PC-3 (cell line): ENCODE measurements around the gene MMP20. TPM values are rescaled to one million over a fixed set of nuclear protein-coding genes. Genes with fewer than 3 reads are reported as not detected.

Source experiments
- ATAC-seq: fragments of 200-7000 bp; cut with Tn5 transposase; 2 replicates; pipeline ENCODE4 v1.9.1; 2020; ENCODE audit warnings: mild to moderate bottlenecking, moderate library complexity
- BruUV-seq: library from RNA; stranded (reverse); fragments of 400-500 nt; replicated peaks from 2 replicates; lab custom pipeline; 2021; lab: Mats Ljungman, UMichigan
- CTCF ChIA-PET: fragments of 300-600 bp; sonication (Branson Sonifier 250); formaldehyde crosslinking; loops from one replicate; lab custom pipeline; 2022; ENCODE audit warnings: antibody characterized with exemption; lab: Charles Lee
- POLR2A ChIA-PET: fragments of 300-600 bp; sonication (Branson Sonifier 250); formaldehyde crosslinking; loops from one replicate; lab custom pipeline; 2022; ENCODE audit warnings: antibody characterized with exemption; ENCODE audit not compliant: unreplicated experiment; lab: Charles Lee
- DNase-seq: peaks from one replicate; pipeline ENCODE4 v3.0.0-alpha.2; 2015
- H2AFZ ChIP-seq: fragments of 300-600 bp; sonication (generic); 2 replicates; pipeline ENCODE4 v1.6.0; 2016; ENCODE audit warnings: antibody characterized with exemption, low read length
- H3F3A ChIP-seq: fragments of 300-600 bp; sonication (generic); one replicate; pipeline ENCODE4 v1.6.0; 2017; ENCODE audit warnings: antibody characterized with exemption, low read length, control low read depth, mild to moderate bottlenecking; ENCODE audit not compliant: unreplicated experiment
- H3K27ac ChIP-seq: fragments of 300-600 bp; sonication (generic); 2 replicates; pipeline ENCODE4 v1.5.1; 2016; ENCODE audit warnings: mild to moderate bottlenecking, low read length
- H3K27me3 ChIP-seq: fragments of 300-600 bp; sonication (generic); 2 replicates; pipeline ENCODE4 v1.6.1; 2016; ENCODE audit warnings: low read length, mixed read lengths
- H3K36me3 ChIP-seq: fragments of 300-600 bp; sonication (generic); 2 replicates; pipeline ENCODE4 v1.6.1; 2016; ENCODE audit warnings: low read depth, mixed run types, low read length, mixed read lengths
- H3K4me1 ChIP-seq: fragments of 300-600 bp; sonication (generic); 2 replicates; pipeline ENCODE4 v1.5.1; 2016; ENCODE audit warnings: low read length; ENCODE audit not compliant: insufficient read depth
- H3K4me2 ChIP-seq: fragments of 300-600 bp; sonication (generic); 2 replicates; pipeline ENCODE4 v1.6.0; 2016; ENCODE audit warnings: low read length
- H3K4me3 ChIP-seq: fragments of 300-600 bp; sonication (generic); 2 replicates; pipeline ENCODE4 v1.5.1; 2016; ENCODE audit warnings: mild to moderate bottlenecking, low read length, mixed read lengths
- H3K79me2 ChIP-seq: fragments of 300-600 bp; sonication (generic); 2 replicates; pipeline ENCODE4 v1.6.1; 2017; ENCODE audit warnings: low read length, mixed read lengths
- H3K9ac ChIP-seq: fragments of 300-600 bp; sonication (generic); 2 replicates; pipeline ENCODE4 v1.6.0; 2016; ENCODE audit warnings: mild to moderate bottlenecking, low read length
- H3K9me2 ChIP-seq: fragments of 300-600 bp; sonication (generic); replicated peaks from 2 replicates; pipeline ENCODE4 v1.6.1; 2016; ENCODE audit warnings: mixed run types, low read length, mixed read lengths
- H3K9me3 ChIP-seq: fragments of 300-600 bp; sonication (generic); 2 replicates; pipeline ENCODE4 v1.6.1; 2016; ENCODE audit warnings: low read length, mixed read lengths
- H4K20me1 ChIP-seq: fragments of 300-600 bp; sonication (generic); 2 replicates; pipeline ENCODE4 v1.6.1; 2016; ENCODE audit warnings: low read length, mixed read lengths
- EZH2 ChIP-seq: fragments of 300-600 bp; sonication (generic); IDR thresholded peaks from one replicate; pipeline ENCODE4 v1.6.1; 2017; ENCODE audit warnings: antibody characterized with exemption, mild to moderate bottlenecking, low read length; ENCODE audit not compliant: unreplicated experiment
- EZH2phosphoT487 ChIP-seq: fragments of 300-600 bp; sonication (generic); IDR thresholded peaks from 2 replicates; pipeline ENCODE4 v1.6.1; 2018; ENCODE audit warnings: mild to moderate bottlenecking, antibody characterized with exemption, low read length, borderline replicate concordance
- intact Hi-C: fragments of 100-400 bp; cut with micrococcal nuclease; formaldehyde crosslinking; loops from 2 replicates; pipeline ENCODE4 v1.9.0; 2023
- total RNA-seq: library from RNA; depleted of rRNA; stranded (reverse); fragments of >200 nt; gene quantifications from 2 replicates; pipeline ENCODE4 v1.2.3, GENCODE V29; 2014
- TF ChIP-seq, protein P1 (sequence below): fragments of 300-600 bp; sonication (generic); conservative IDR thresholded peaks from 2 replicates; pipeline ENCODE4 v1.5.1; 2017; ENCODE audit warnings: antibody characterized with exemption, low read depth, mild to moderate bottlenecking, low read length

Gene MMP20
- total RNA-seq, 1 experiment from 2014 or later, result not detected

DNA sequence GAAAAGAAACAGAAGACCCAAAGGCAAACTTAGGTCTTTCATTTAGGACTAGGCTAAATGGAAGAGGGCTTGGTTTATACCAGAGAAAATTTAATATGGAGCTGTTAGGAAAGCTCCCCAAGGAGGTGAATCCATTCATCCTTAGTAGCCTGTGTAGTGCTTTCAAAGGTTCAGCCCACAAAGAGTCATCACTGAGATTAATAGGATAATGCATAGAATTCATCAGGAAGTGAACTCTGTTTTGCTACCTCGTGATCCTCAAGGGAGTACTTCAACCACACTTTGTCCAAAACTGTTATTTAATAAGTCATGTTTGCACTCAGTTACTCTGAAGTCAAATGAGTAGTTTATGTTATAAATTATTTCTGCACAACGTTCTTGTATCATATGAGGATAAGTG is 51.3 kb downstream of the MMP20 start:
- no peak for TF ChIP-seq EZH2phosphoT487
- TF ChIP-seq, protein P1, sequence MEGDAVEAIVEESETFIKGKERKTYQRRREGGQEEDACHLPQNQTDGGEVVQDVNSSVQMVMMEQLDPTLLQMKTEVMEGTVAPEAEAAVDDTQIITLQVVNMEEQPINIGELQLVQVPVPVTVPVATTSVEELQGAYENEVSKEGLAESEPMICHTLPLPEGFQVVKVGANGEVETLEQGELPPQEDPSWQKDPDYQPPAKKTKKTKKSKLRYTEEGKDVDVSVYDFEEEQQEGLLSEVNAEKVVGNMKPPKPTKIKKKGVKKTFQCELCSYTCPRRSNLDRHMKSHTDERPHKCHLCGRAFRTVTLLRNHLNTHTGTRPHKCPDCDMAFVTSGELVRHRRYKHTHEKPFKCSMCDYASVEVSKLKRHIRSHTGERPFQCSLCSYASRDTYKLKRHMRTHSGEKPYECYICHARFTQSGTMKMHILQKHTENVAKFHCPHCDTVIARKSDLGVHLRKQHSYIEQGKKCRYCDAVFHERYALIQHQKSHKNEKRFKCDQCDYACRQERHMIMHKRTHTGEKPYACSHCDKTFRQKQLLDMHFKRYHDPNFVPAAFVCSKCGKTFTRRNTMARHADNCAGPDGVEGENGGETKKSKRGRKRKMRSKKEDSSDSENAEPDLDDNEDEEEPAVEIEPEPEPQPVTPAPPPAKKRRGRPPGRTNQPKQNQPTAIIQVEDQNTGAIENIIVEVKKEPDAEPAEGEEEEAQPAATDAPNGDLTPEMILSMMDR, result no peak
- TF ChIP-seq EZH2, result no peak
- Histone ChIP-seq H3K36me3 (no peaks in the 10 kb centered on the region), H3K9me3 (no peaks in the 10 kb centered on the region), H2AFZ (no peak overlapping the region), H3K27me3 (no peaks in the 10 kb centered on the region), H3K79me2 (no peaks in the 10 kb centered on the region), H4K20me1 (no peaks in the 10 kb centered on the region), H3K9me2 (no peaks in the 10 kb centered on the region), H3K4me1 (peaks cover 7% of the 10 kb centered on the region; the same call in 1 of the 2 replicates), H3F3A (no peaks in the 10 kb centered on the region), H3K27ac (no peak overlapping the region), H3K9ac (no peak overlapping the region), H3K4me3 (no peak overlapping the region), H3K4me2 (no peak overlapping the region)
- intact Hi-C loops, result no loop called here
- ATAC-seq (no peak), DNase-seq (no peak)
- no TSS peak for BruUV-seq
- ChIA-PET CTCF (no interaction called here), POLR2A (no interaction called here)

DNA sequence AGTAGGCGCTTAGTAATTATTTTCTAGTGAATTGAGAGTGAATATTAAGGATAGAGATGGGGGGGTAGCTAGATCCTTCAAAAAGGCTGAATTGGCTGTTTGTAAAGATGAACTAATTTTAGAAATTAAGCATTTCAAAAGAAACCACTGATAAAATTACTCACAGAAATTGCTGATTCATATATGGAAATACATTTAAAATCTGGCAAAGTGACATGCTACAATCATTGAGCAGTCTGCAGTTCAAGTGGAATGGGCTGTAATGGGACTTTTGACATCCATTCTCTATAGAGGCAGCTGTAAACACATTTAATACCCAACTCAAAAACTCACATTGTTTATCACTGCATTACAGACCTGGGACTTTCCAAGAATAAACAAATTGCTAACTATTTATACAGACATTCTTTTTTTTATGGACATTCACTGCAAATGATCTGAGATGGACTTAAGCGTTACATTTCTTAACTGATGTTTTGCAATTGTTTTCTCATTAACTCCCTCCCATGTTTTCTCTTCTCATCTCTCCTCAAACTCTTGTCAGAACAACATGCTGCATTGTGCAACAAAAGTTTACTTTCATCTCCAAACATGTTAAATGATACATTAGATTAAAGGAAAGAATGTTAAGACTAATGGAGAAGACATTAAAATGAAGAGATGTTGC is 52.4 kb downstream of the MMP20 start:
- no peak for ATAC-seq

More for the DNA sequence above, 52.4 kb downstream of the MMP20 start:
- H3K9me2 ChIP-seq, result no peaks in the 10 kb centered on the region
- H3K4me2 ChIP-seq, result no peak overlapping the region
- H3K9ac ChIP-seq, result no peak overlapping the region
- no peaks in the 10 kb centered on the region for H4K20me1 ChIP-seq
- H3F3A ChIP-seq, result no peaks in the 10 kb centered on the region
- POLR2A ChIA-PET, result no interaction called here
- no peaks in the 10 kb centered on the region for H3K79me2 ChIP-seq
- H3K9me3 ChIP-seq, result no peaks in the 10 kb centered on the region
- H3K27me3 ChIP-seq, result no peaks in the 10 kb centered on the region
- no peak overlapping the region for H2AFZ ChIP-seq
- CTCF ChIA-PET, result no interaction called here
- no peaks in the 10 kb centered on the region for H3K36me3 ChIP-seq
- intact Hi-C loops, result no loop called here
- no peak for DNase-seq
- no peak overlapping the region for H3K27ac ChIP-seq
- BruUV-seq, result no TSS peak
- TF ChIP-seq EZH2, result no peak
- no peak for TF ChIP-seq EZH2phosphoT487
- TF ChIP-seq, protein P1, result no peak
- no peak overlapping the region for H3K4me3 ChIP-seq
- peaks cover 7% of the 10 kb centered on the region; the same call in 1 of the 2 replicates for H3K4me1 ChIP-seq
